ENCODE measurements around the gene SLC26A11.

DNA sequence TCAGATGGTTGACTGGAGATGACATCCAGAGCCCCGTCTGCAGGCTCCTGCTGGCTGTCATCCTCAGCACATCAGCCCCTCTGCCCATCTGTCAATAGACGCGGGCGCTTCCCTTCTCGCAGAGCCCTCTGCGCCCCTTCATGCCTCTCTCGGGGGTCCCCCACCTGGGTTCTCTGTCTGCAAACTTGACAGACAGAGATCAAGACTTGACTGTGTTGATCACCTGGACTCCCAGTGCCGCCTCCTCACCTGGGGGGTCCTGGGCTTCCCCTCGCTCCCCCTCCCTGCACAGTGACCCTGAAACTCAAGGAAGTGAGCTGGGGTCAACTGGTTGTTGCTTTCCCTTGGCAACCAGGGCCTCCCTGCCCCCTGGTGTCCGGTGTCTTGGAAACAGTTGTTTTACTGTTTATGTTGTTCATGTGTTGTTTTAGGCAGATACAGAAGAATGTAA is 72.3 kb downstream of the SLC26A11 start:
- TF ChIP-seq, protein P1, sequence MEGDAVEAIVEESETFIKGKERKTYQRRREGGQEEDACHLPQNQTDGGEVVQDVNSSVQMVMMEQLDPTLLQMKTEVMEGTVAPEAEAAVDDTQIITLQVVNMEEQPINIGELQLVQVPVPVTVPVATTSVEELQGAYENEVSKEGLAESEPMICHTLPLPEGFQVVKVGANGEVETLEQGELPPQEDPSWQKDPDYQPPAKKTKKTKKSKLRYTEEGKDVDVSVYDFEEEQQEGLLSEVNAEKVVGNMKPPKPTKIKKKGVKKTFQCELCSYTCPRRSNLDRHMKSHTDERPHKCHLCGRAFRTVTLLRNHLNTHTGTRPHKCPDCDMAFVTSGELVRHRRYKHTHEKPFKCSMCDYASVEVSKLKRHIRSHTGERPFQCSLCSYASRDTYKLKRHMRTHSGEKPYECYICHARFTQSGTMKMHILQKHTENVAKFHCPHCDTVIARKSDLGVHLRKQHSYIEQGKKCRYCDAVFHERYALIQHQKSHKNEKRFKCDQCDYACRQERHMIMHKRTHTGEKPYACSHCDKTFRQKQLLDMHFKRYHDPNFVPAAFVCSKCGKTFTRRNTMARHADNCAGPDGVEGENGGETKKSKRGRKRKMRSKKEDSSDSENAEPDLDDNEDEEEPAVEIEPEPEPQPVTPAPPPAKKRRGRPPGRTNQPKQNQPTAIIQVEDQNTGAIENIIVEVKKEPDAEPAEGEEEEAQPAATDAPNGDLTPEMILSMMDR (IDR thresholded peaks at IDR 0.05; ENCODE audit: insufficient read depth, low read depth, low read length), result no peak
- TF ChIP-seq EZH2 (IDR thresholded peaks at IDR 0.05; ENCODE audit: insufficient read depth, low read length), result no peak
